Activated naive CD4-positive, alpha-beta T cell (primary cell): Measurements from ENCODE around the gene FRY.

Experiments used
- DNase-seq, 4 experiments: peaks; one replicate each; lab custom pipeline; 2025; lab: John Stamatoyannopoulos, UW

The FRY gene

DNA sequence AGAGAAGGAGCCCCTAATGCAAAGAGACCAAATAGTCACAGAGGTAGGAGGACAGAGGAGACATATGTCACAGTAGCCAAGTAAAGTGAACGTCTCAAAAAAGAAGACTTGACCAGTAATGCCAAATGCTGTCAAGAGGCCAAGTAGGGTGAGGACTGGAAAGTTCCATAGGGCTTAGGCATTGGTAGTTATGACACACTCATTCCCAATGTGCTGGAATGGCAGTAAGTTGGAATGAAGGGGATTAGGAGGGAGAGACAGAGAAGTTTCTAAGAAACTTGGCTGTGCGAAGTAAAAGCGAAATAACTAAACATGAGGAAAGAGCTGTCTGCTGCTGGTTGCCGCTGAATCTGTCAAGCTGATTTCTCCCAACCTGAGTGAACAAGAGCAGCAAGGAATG is 14.9 kb upstream of the FRY start:
- no peak for DNase-seq

GRCh38 chr13:32017474-32017873 is 14.1 kb upstream of the FRY start:
- no peak for DNase-seq

DNA sequence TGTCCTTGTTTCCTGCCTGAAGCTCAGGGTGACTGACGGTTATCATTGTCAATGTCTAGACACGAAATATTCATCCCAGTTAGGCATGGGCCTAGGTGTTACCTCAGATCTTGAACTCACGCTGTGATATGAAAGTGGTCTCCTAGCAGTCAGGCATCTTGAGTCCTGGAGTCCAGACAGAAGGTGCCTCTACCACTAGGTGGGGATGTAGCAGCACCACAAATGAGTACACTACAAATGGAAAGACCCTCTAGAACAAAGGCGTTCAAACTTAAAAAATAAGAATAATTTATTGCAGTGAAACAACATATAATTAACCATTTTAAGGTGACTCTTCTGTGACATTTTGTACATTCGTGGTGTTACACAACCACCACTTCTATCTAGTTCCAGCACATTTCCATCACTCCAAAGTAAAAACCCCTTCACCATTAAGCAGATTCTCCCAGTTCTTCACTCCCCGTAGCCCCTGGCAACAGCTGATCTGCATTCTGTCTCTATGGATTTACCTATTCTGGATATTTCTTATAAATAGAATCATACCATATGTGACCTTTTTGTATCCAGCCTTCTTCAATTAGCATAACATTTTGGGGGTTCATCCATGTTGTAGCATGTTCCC is 11.9 kb upstream of the FRY start:
- peak in 1 of 4 experiments; percentile 4 for DNase-seq

DNA sequence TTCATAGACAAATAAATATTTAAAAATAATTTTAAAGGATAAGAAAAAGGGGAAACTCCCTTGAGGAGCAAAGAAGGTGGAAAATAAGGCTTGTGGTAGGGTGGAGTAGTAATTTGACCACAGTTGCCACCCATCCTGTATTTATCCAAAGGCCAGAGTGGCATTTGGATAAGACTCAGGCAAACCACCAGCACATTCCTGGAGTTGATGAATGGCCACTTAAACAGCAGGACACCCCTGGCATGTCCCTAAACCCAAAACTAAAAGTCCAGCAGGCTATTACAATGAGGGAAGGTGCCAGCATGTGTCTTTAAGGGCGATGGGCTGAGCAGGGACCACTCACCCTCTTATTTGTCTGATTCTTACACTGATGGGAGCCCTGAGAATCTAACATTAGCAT is 9.8 kb upstream of the FRY start:
- DNase-seq: no peak

DNA sequence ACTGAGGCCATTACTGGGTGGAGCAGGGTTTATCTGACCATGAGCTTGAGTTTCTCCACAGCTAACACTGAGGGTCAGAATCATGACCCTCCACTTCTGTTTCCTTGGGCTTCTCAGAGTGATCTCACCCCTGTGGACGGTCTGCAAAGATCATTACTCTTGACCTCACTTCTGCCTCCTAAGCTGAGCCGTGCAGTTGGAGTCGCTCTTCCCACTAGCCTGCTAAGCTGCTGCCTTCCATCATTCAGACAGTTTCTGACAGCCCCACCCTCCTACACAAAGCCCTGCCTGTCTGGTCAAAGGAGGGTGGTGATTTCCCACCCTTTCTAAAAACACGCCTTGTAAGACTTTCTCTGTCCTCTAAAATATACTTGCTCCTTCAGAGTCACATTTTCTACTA is 9.3 kb upstream of the FRY start:
- DNase-seq: no peak

GRCh38 chr13:32023096-32023495 is 8.5 kb upstream of the FRY start:
- no peak for DNase-seq

- no peak for DNase-seq
Observed at GRCh38 chr13:32023698-32024097, 7.9 kb upstream of the FRY start.

DNA sequence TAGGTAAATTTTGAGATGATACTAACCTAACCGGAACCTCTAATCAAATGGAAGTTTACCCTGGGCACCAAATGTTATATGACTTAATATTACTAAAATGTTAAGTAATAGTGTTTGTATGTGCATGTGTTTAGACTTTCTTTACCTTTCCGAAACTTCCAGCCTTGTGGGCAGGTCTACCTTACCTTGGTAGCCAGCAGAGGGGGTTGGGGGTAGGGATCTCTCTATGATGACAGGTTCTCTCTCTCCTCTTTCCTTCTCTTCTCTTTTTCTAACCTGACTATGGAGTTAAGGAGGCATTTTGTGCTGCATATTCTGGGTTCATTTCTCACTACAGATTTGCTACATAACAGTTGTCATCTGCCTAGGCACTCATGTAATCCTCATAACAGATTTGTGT is 6.8 kb upstream of the FRY start:
- no peak for DNase-seq

DNA sequence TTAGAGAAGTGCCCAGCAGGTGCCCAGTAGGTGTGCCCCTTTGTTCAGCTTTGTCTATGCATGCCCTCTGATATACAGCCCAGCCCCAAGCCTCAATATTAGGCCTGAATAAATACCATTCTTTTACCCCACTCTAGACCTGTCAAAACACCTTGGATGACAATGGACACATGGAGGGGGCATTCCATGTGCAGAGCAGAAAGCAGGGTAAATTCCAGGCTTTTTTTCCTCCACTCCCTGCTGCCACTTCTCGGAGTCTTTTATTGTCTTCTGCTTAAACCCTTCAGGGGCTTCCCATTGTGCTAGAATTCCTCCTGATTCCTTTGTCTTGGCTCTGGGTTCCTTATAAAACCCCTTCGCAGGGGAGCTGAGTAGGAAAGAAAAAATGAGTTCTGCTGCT is 5.8 kb upstream of the FRY start:
- no peak for DNase-seq

DNA sequence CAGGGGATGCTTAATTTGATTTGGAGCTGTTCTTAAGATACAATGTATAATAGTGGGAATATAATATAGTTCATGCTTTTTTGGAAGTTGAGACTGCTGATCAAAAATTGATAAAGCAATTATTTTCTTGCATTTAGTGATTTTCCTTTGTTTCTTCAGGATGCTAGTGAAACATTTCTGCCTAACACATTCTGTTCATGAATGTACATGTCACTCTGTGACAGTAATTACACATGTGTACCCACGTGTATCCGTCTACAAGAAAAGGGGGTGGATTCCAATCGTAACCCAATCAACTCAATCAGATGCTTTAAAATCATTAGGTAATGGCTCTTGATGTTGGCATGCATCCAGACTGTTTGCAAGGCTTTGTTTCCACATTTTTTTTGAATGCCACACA is 5.0 kb upstream of the FRY start:
- no peak for DNase-seq

DNA sequence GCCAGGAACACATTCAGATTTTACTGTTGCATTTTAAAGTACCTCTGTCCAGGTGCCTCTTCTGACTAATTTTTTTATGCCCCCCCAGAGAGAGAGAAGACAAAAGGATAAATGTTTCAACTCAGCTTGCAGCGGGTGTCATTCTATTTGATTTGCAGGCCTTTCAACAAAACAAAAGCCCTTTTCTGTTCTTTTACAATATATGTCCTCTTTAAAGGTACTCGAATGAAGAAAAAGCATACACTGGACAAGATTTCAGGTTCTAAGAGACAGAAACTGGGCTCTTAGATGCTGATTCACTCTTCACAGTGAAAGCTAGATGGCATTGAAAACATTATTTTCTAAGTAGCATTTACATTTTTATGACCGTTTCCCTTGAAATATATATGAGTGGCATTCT is 2.9 kb upstream of the FRY start:
- DNase-seq: no peak

- no peak for DNase-seq
Observed at GRCh38 chr13:32029684-32030083, 1.9 kb upstream of the FRY start.

DNA sequence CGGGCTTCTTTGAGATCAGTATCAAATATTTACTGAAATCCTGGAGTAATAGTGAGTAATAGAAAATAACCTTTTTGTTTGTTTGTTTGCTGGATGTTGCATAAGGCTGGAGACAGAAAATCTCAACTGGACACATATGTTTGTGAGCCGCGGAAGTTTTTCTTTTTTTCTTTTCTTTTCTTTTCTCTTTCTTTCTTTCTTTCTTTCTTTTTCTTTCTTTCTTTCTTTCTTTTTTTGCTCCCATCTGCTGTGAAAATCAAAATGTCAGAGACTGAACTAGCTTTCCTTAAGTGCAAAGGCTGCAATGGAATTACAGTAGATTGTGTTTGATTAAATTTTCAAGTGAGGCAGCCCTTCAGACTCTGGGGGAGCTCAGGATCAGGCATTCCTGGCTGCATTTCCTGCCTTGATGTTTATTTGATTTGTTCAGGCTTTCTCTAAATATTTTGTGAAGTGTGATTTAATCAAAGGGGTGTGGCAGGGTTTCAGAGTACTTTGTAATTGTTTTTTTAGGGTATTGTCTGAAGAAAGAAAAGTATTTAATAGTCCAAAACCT is 319 bp downstream of the FRY start:
- no peak for DNase-seq

- DNase-seq: no peak
Observed at GRCh38 chr13:32032759-32033158, 1.2 kb downstream of the FRY start.

DNA sequence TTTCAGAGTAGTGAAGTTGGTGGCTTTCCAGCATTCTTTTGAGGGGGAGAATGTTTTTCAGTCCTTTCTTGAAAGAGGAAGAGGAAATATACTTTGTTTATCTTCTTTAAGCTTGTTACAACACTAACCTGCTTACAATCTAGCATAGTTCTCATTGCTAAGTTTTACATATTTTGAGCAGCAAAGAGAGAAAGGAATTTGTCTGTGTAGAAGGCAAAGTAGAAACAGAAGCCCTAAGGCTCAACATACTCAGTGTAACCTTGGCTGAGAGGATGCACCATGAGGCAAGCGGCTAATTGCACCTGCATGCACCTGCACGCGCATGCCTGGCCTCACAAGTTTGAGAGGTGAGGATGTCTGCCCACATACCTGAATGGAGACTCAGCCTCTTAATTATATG is 2.2 kb downstream of the FRY start:
- DNase-seq: no peak

DNA sequence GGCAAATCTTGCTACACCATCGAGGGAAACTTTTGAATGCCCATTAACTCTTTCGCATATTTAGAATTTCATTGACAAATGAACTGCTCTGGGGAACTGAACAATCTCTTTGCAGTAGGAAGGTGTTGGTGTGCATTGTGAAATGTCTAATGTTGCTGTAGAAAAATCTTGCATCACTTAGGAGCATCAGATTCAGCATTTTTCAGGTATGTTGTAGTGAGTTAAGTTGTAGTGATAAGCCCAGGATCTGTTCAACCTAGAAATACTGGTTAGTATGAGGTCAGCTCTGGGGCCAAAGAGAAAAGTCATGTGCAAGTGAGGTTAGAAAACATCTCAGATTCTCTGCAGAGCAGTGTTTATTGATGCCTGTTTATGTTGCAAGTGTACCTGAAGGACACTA is 4.1 kb downstream of the FRY start:
- DNase-seq: no peak

- no peak for DNase-seq
Observed at GRCh38 chr13:32036126-32036695, 4.6 kb downstream of the FRY start.

GRCh38 chr13:32036757-32037156 is 5.2 kb downstream of the FRY start:
- no peak for DNase-seq

GRCh38 chr13:32037471-32037870 is 5.9 kb downstream of the FRY start:
- DNase-seq: no peak

DNA sequence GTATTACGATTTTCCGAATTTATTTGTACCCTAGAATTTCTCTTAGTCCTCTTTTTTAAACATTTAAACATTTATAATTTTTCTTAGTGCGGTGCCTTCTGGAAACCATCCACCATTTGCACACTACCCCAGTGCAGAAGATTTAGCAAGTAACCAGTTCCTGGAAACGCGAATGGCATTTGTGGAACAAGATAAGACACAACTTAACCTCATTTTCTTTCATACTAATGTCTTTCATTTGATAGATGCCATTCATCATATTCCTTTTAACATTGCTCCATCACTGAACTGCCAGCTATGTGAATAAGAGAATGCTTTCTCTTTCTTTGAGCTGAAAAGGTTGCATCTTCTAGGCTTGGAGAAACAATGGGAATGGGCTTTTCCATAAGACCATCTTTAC is 6.8 kb downstream of the FRY start:
- no peak for DNase-seq

- DNase-seq: no peak
Observed at GRCh38 chr13:32039056-32039455, 7.5 kb downstream of the FRY start.

DNA sequence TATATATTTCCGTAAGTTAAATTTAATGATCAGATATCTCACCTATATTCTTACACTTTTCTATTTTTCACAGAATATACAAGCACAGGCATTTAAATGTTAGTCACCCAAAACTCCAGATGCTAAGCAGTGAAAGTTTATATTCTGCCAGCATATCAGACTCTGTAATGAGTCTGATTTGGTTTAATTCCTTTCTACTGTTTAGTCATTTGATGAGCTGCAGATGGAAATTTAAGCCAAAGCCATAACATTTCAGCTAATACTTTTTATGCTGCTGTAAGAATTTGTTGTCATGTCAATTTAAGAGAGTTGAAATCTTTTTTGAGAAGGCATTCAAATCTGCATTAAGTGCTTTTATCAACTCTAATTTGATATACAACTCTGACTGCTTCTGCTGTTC is 8.0 kb downstream of the FRY start:
- no peak for DNase-seq

DNA sequence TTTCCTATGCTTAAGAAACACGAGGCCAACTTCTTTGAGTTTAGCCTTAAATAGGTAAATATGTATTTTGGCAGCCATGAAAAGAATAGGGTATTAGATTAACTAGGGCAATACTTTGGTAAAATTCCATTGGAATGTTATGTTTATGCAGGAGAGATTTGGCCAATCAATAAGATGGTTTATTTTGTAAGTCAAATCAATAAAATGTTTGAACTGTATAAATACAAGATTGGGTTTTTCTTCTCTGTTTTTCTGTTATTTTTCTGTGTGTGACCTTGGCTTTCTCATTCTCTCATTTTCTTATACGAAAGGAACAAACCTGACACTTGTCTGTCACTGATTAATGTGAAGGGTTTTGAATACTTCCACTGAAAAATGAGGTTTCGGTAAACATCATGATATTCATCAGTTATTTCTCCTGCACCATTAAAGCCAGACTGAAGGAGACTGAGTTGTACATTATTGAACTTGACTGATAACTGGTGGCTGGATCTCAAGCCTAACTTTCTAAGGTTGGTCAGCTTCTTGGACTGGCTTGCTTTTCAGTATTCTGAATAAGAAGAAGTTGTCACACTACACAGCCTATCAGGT is 8.6 kb downstream of the FRY start:
- no peak for DNase-seq

GRCh38 chr13:32040689-32041088 is 9.1 kb downstream of the FRY start:
- no peak for DNase-seq
